GM12874 (cell line): ENCODE results near the gene SPRY4.

Experiments used
- TF ChIP-seq, protein P1 (sequence below): IDR thresholded peaks from 2 replicates; pipeline ENCODE4 v1.5.1; 2011; ENCODE audit warnings: low read depth, mild to moderate bottlenecking, control low read depth, low read length, moderate library complexity; ENCODE audit not compliant: insufficient read depth

SPRY4 gene

DNA sequence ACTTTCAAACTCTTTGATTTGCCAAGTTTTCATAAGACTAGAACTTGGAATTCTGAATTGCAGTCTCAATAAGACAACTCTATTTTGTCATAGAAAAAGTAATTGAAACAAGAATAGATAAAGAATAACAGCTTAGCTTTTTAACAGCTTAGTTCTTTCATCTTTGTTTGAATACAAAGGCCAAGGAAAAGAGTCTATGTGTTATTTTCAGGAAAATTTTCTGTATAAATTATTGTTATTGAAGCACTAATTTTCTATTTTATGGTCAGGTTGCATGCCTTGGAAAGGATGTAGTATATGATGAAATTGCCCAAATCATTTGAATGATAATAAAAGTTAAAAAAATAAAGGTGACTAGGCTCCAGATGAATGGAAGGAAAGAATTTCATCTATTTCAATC, 25.2 kb upstream of the SPRY4 start:
- TF ChIP-seq, protein P1, sequence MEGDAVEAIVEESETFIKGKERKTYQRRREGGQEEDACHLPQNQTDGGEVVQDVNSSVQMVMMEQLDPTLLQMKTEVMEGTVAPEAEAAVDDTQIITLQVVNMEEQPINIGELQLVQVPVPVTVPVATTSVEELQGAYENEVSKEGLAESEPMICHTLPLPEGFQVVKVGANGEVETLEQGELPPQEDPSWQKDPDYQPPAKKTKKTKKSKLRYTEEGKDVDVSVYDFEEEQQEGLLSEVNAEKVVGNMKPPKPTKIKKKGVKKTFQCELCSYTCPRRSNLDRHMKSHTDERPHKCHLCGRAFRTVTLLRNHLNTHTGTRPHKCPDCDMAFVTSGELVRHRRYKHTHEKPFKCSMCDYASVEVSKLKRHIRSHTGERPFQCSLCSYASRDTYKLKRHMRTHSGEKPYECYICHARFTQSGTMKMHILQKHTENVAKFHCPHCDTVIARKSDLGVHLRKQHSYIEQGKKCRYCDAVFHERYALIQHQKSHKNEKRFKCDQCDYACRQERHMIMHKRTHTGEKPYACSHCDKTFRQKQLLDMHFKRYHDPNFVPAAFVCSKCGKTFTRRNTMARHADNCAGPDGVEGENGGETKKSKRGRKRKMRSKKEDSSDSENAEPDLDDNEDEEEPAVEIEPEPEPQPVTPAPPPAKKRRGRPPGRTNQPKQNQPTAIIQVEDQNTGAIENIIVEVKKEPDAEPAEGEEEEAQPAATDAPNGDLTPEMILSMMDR, result no peak

DNA sequence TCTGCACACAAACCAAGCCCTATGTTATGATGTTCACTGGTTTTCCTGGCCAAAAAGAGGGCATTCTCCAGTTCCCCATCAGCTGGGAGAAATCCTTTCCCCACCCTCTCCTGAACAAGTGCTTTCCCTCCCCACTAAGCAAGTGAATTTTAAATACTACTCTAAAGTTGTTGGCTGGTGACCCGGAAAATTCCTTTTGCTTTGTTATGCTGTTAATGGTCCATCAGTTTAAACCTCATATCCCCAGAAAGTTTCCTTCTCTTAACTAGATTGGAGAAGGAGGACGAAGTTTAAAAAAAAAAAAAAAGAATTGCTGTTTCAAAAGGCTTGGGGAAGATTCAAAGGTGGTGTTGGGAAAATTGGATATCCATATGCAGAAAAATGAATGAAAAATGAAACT, 21.9 kb upstream of the SPRY4 start:
- TF ChIP-seq, protein P1, result no peak

DNA sequence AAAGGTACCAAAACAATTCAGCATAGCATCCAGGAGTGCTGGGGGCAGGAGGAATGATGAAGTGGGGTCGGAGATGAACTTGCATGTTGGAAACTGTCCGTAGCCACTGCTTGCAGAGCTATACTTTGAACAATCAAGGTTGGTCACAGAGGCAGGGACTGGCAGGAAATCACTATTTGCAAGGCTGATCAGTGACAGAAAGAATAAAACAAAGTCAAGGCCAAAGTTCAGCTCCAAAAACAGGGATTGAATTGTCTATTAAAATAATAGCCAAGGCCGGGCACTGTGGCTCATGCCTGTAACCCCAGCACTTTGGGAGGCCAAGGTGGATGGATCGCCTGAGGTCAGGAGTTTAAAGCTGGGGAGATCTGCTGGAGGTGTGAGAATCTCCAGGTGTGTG, 18.7 kb upstream of the SPRY4 start:
- TF ChIP-seq, protein P1, result no peak

DNA sequence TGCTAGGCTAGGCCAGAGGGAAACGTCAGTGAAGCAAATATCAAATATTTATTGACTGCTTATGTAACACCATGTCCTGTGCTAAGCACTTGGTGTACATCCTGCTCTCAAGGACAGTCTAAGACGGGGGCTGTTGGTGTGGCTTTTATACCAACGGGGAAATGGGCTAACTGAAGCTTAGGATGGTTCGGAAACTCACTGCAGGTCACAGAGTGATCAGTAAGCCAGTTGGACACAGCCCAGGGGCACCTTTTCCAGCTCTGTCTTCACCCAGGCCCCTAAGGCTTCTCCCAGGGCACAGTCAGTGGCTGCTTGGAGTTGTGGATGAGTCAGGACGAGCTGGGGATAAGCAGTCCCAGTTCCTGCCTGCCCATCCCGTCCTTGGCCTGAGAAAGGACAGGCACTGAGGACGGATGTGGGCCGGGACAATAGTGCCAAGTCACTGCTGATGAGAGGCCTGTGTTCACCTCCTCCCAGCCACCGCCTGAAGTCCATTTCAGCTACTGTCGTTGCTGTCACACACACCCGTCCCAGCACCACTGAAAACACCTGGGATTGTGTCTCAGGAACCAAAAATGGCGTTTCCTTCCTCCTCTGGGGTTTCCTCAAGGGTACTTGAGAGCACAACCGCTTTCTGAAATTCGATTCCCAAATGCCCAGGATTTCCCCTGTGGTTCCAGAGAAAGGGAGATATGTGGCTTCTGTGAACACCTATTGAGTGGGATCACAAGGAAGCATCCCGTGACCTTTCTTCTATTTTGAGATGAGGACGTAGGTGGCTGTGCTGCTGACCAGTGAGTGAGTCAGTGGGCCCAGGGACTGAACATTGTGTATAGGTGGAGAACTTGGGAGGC, 17.5 kb upstream of the SPRY4 start:
- TF ChIP-seq, protein P1, result no peak

DNA sequence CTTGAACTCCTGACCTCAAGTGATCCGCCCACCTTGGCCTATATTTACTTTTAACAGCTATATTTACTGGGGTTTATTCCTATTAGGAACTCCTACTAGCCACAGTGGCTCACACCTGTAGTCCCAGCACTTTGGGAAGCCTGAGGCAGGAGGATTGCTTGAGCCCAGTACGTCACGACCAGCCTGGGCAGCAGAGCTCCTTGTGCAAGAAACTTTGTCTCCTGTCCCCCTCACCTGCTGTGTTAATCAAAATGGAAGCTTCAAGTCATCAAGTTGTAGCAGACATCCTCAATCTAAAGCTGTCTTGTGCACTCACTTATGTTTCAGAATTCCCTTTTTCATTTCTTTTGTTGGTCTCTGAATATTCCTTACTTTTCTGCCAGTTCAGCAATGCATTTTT, 15.0 kb upstream of the SPRY4 start:
- TF ChIP-seq, protein P1, result no peak

DNA sequence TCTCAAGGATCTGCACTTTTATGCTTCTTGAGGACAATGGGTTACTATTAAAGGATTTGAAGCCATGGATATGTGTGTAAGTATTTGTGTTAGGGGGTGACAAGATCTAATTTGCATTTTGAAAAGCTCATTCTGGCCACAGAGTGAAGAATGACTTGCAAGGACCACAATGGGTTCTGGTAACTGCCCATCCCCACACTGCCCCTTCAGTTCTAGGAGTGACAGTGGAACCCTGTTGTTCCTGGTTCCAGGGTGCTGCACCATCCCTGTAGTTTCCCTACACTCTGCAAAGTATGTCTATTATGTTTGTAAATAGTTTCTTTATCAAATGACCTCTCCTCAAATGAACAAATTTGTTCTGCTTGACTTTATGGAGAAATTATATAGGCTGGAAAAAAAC, 9.7 kb upstream of the SPRY4 start:
- TF ChIP-seq, protein P1, result no peak

DNA sequence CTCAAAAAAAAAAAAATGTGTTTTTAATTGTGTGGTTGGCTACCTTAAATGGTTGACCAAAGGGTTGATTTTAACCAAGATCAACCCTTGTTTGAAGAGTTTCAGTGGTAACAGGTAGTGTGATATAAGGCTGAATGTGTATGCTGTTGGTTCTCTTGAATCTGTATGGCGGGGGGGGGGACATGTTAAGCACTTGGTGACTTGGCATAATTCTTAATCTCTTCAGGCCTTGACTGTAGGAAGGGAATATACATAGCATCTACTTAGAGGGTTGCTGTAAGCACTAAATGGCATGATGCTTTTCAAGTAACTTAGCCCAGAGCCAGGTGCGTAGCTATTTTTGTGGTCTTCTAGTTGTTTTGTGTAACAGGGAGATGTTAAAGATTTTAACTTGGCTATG, 5.6 kb upstream of the SPRY4 start:
- TF ChIP-seq, protein P1, result no peak
